OCI-LY1 (cell line): ENCODE measurements around the gene SMAD4.
A peak's percentile ranks its signal among the peaks of the same experiment; 100 is the strongest.

Experiments used
- H2AFZ ChIP-seq: fragments of 200-600 bp; sonication (generic), shearing (Covaris generic); 2 replicates; pipeline ENCODE4 v1.6.0; 2014; ENCODE audit warnings: antibody characterized with exemption, mild to moderate bottlenecking, low read length
- H3F3A ChIP-seq: fragments of 200-600 bp; sonication (generic), shearing (Covaris generic); 2 replicates; pipeline ENCODE4 v1.6.0; 2014; ENCODE audit warnings: mild to moderate bottlenecking, antibody characterized with exemption, low read length, moderate library complexity; ENCODE audit not compliant: insufficient read depth
- H3K27ac ChIP-seq: fragments of 200-600 bp; sonication (generic); 2 replicates; pipeline ENCODE4 v1.5.1; 2014; ENCODE audit warnings: low read length, mixed run types, mild to moderate bottlenecking, low read depth; ENCODE audit not compliant: poor library complexity, severe bottlenecking
- H3K27me3 ChIP-seq: fragments of 200-600 bp; sonication (generic); 2 replicates; pipeline ENCODE4 v1.6.0; 2014; ENCODE audit warnings: antibody characterized with exemption, mild to moderate bottlenecking, low read length, moderate library complexity; ENCODE audit not compliant: insufficient read depth
- H3K36me3 ChIP-seq: fragments of 200-600 bp; sonication (generic); 2 replicates; pipeline ENCODE4 v1.6.1; 2014; ENCODE audit warnings: mild to moderate bottlenecking, antibody characterized with exemption, low read length, moderate library complexity, mixed read lengths; ENCODE audit not compliant: insufficient read depth
- H3K4me1 ChIP-seq: fragments of 200-600 bp; sonication (generic); 2 replicates; pipeline ENCODE4 v1.5.1; 2014; ENCODE audit warnings: mild to moderate bottlenecking, low read length, moderate library complexity; ENCODE audit not compliant: insufficient read depth, severe bottlenecking
- H3K4me2 ChIP-seq: fragments of 200-600 bp; sonication (generic), shearing (Covaris generic); 2 replicates; pipeline ENCODE4 v1.6.1; 2014; ENCODE audit warnings: low read length
- H3K4me3 ChIP-seq: fragments of 200-600 bp; sonication (generic); 2 replicates; pipeline ENCODE4 v1.5.1; 2014; ENCODE audit warnings: low read length, low read depth, mild to moderate bottlenecking, mixed read lengths; ENCODE audit not compliant: poor library complexity, severe bottlenecking
- H3K79me2 ChIP-seq: fragments of 200-600 bp; shearing (Covaris generic); 2 replicates; pipeline ENCODE4 v1.6.1; 2016; ENCODE audit warnings: mixed run types, low read length, mixed read lengths; ENCODE audit not compliant: insufficient read depth
- H3K9ac ChIP-seq: fragments of 200-600 bp; sonication (generic), shearing (Covaris generic); 2 replicates; pipeline ENCODE4 v1.6.1; 2014; ENCODE audit warnings: mild to moderate bottlenecking, low read length, mixed read lengths
- H3K9me2 ChIP-seq: fragments of 200-600 bp; sonication (generic), shearing (Covaris generic); 2 replicates; pipeline ENCODE4 v1.6.1; 2014; ENCODE audit warnings: low read depth, mild to moderate bottlenecking, low read length, mixed read lengths
- H3K9me3 ChIP-seq: fragments of 200-600 bp; shearing (Covaris generic); 2 replicates; pipeline ENCODE4 v1.6.1; 2014; ENCODE audit warnings: low read length, mixed read lengths
- H4K20me1 ChIP-seq: fragments of 200-600 bp; sonication (generic), shearing (Covaris generic); 2 replicates; pipeline ENCODE4 v1.6.0; 2016; ENCODE audit warnings: mild to moderate bottlenecking, low read length; ENCODE audit not compliant: insufficient read depth
- EZH2 ChIP-seq: fragments of 200-600 bp; sonication (generic), shearing (Covaris generic); IDR thresholded peaks from 2 replicates; pipeline ENCODE4 v1.8.0; 2017; ENCODE audit warnings: borderline replicate concordance, mixed run types, mild to moderate bottlenecking, antibody characterized with exemption, low read length, moderate library complexity, mixed read lengths
- TF ChIP-seq, protein P1 (sequence below): fragments of 200-600 bp; sonication (generic), shearing (Covaris generic); IDR thresholded peaks from 2 replicates; pipeline ENCODE4 v1.5.1; 2017; ENCODE audit warnings: mild to moderate bottlenecking, antibody characterized with exemption, low read length, moderate library complexity, mixed read lengths

The SMAD4 gene

DNA sequence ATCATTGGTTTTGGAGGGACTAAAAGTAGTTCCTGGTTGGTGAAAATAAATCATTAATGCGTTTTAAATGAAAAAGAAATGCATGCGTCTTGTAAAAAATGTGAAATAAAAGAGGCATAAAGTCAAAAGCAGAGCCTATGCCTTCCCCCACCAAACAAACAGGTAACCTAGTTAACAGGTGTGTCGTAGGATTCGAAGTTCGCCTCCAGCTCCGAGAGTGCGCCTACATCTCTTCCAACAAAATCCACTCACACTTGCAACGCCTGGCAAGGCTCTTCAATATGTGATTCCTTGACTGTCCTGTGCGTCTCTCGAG is 677 bp upstream of the SMAD4 start:
- Histone ChIP-seq H3K27ac (peak overlapping the region; percentile 39), H2AFZ (no peak overlapping the region), H4K20me1 (no peaks in the 10 kb centered on the region), H3K9ac (peak overlapping the region; percentile 72), H3K4me1 (peaks cover 34% of the 10 kb centered on the region), H3K27me3 (no peaks in the 10 kb centered on the region), H3K79me2 (peaks cover 37% of the 10 kb centered on the region), H3K36me3 (peaks cover 31% of the 10 kb centered on the region), H3F3A (no peaks in the 10 kb centered on the region), H3K4me2 (peak overlapping the region; percentile 73), H3K9me3 (no peaks in the 10 kb centered on the region), H3K9me2 (no peaks in the 10 kb centered on the region), H3K4me3 (peak overlapping the region; percentile 73)
- no peak for TF ChIP-seq EZH2
- TF ChIP-seq, protein P1, sequence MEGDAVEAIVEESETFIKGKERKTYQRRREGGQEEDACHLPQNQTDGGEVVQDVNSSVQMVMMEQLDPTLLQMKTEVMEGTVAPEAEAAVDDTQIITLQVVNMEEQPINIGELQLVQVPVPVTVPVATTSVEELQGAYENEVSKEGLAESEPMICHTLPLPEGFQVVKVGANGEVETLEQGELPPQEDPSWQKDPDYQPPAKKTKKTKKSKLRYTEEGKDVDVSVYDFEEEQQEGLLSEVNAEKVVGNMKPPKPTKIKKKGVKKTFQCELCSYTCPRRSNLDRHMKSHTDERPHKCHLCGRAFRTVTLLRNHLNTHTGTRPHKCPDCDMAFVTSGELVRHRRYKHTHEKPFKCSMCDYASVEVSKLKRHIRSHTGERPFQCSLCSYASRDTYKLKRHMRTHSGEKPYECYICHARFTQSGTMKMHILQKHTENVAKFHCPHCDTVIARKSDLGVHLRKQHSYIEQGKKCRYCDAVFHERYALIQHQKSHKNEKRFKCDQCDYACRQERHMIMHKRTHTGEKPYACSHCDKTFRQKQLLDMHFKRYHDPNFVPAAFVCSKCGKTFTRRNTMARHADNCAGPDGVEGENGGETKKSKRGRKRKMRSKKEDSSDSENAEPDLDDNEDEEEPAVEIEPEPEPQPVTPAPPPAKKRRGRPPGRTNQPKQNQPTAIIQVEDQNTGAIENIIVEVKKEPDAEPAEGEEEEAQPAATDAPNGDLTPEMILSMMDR, result no peak

DNA sequence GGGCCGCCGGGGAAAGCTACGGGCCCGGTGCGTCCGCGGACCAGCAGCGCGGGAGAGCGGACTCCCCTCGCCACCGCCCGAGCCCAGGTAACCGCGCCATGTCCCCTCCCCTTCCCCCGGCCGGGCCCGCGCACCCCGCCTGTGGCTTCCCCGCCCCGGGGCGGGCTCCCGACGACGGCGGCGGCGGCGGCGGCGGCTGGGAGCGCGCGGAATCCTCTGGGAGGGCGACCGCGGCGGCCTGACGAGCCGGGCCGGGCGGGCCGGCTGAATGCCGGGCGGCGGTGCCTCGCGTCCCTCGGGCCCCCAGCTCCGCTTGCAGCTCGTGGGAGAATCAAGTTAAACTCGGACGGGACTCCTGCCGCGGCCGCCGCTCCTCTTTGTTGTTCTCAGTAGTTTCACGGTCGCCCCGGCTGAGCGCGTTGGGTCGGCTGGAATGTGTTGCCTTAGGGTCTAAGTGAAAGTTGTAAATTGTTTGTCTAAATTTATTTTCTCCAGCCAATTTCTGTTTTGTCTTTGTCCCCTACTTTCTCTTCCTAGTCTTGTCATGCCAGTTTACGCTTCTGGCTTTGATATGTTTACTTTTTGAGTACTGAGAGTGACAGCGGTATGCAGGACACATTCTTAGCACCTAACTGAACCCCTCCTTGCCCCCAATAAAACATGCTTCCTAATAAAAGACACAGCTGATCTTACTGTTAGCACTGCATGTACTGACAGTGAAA is 685 bp downstream of the SMAD4 start:
- Histone ChIP-seq H2AFZ (no peak overlapping the region), H3F3A (no peaks in the 10 kb centered on the region), H4K20me1 (no peaks in the 10 kb centered on the region)

GRCh38 chr18:51032193-51032592 is 2.2 kb downstream of the SMAD4 start:
- Histone ChIP-seq H3K9me3 (no peaks in the 10 kb centered on the region), H3K4me2 (peak overlapping the region; percentile 91), H4K20me1 (no peaks in the 10 kb centered on the region), H3K36me3 (peaks cover 20% of the 10 kb centered on the region), H3K27me3 (no peaks in the 10 kb centered on the region), H3K27ac (no peak overlapping the region), H3K79me2 (peaks cover 66% of the 10 kb centered on the region), H3K9ac (peak overlapping the region; percentile 72), H3F3A (no peaks in the 10 kb centered on the region), H3K4me1 (peaks cover 40% of the 10 kb centered on the region), H2AFZ (no peak overlapping the region), H3K9me2 (no peaks in the 10 kb centered on the region), H3K4me3 (peak overlapping the region; percentile 73)
- no peak for TF ChIP-seq EZH2
- TF ChIP-seq, protein P1, result no peak

More for the DNA sequence above, 685 bp downstream of the SMAD4 start:
- Histone ChIP-seq H3K4me3 (peak overlapping the region; percentile 73), H3K9me2 (no peaks in the 10 kb centered on the region), H3K79me2 (peaks cover 51% of the 10 kb centered on the region), H3K36me3 (peaks cover 29% of the 10 kb centered on the region), H3K4me2 (peak overlapping the region; percentile 91), H3K4me1 (peaks cover 36% of the 10 kb centered on the region), H3K9me3 (no peaks in the 10 kb centered on the region), H3K27me3 (no peaks in the 10 kb centered on the region), H3K9ac (peak overlapping the region; percentile 72), H3K27ac (peak overlapping the region; percentile 4)
- TF ChIP-seq, protein P1, result no peak
- no peak for TF ChIP-seq EZH2
